COR-L47 (cell line): ENCODE data around the gene ZNF385D.
"Not testable (repeated sequence)": the region's sequence is repeated elsewhere in the genome, so short reads cannot be mapped to it uniquely, and the experiment has no call there.

Source experiments
- DNase-seq: peaks from one replicate; lab custom pipeline; 2025; lab: John Stamatoyannopoulos, UW

ZNF385D gene

GRCh38 chr3:21446027-21446426 lies 305.0 kb downstream of the ZNF385D start:
- no peak for DNase-seq

DNA sequence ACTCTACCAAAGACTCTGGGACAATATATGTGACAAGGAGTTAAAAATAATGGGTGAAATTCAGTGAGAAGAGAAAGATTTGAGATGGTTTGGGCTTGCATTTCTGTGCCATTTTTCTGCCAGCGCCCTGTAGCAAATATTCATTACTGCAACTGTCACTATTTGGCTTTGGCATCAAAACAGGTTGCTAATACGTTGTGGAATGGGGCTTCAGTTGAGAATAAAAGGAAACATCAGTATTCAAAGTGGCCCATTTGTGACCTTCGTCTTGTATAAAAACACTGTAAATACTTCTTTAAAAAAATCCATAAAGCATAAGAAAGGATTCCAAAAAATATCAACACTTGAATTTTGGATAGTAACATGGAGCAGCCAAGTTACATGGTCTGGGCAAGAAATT lies 309.2 kb downstream of the ZNF385D start:
- no peak for DNase-seq

DNA sequence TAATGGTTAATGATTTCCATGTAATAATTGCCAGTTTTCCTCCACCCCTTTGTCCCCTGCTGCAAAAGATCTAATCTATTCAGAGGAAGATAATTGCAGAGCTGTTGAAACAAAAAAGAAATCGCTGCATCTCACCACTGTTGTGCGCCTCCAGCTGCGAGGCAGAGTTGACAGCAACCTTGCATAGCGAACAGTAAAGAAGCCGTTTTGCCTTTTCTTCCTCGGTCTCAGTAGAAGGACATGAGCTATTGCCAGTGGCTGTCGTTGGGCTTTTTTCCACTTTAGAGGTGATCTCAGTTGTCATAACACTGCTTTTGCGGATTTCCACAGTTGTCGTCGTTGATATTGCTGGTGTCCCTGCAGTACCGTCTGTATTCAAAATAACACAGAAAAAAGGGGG lies 314.2 kb downstream of the ZNF385D start:
- DNase-seq, result peak; percentile 45

DNA sequence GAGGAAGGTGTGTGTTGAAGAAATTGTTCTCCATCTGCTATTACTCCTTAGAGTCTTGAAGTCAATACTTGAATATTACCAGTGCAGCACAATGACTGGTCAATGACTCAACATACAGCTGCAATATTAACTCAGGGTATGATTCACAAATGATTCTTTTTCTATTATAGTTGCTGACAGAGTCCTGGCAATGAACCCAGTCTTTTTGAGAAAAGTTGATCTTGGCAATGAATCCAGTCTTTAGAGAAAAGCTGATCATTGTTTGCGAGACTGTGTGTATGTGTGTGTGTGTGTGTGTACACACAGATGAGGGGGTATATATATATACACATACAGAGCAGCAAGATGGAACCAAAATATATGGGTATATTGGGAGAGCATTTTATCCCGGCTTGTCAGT lies 315.1 kb downstream of the ZNF385D start:
- peak; percentile 68 for DNase-seq

DNA sequence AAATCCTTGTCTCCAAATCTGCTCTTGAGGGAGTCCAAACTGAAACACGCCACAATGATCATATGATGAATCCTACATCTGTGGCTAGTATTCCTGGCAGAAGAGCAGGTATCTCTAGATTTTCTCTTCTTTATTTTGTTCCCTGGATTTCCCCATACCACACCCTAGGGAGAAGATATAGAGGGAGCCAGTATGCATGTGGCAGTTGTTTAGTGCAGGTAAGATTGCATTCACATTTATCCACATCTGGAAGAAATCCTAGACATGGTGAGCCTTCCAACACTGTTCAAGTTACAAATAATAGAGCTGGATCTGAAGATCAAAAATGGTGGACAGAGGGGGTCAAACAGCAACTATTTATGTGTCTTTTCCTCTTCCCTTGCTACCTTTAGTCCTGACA lies 316.7 kb downstream of the ZNF385D start:
- DNase-seq, result no peak

DNA sequence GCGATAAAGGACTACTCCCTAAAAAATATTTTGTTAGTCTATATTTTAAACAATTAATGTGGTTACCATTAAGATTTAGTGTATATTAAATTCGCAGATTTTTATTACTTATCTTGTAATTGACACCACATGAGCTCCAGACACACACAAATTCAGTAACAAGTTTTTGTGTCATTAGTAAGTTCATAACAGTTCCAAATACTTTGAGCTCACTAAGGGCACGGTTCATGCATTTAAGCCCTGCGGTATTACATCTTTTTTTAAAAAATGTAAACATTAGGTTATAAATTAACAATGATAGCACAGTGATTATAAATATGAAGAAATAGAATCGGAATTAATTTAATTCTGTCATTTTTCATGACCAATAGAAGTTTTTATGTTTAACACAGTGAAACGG lies 317.3 kb downstream of the ZNF385D start:
- DNase-seq, result no peak

DNA sequence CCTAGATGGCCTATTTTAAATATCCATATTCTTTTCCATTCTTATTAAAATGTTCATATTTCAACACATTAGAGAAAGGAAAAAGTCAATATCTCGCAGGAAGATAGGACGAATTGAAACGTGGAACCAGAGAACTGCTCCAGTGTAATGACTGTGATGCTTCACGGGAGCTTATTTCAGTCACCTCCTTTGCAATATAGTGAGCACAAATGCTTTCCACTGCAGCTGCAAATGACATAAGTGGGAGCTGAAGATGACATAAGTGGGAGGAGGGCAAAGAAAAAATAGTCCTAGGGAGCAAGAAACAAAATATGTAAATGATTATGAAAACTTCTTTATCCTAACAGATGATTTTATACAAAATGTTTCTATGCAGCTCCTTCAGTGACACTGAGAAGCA lies 324.1 kb downstream of the ZNF385D start:
- no peak for DNase-seq

DNA sequence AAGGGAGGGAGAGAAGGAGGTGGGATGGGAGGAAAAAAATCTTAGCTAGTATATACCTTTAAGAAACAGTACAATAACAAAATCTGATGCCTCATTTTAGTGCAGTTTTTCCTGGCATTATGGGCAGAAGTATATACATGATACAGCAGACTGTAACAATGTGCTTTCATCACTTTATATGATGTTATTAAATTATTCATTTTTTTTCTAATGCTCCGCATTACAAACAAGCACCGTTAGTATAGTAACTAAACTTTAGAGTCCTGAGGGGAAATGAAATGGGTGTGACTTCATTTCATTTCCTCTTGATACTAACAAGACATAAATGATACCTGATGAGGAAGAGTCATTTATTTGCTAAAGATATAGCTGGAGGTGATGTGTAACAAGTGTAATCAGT lies 325.3 kb downstream of the ZNF385D start:
- DNase-seq, result no peak

DNA sequence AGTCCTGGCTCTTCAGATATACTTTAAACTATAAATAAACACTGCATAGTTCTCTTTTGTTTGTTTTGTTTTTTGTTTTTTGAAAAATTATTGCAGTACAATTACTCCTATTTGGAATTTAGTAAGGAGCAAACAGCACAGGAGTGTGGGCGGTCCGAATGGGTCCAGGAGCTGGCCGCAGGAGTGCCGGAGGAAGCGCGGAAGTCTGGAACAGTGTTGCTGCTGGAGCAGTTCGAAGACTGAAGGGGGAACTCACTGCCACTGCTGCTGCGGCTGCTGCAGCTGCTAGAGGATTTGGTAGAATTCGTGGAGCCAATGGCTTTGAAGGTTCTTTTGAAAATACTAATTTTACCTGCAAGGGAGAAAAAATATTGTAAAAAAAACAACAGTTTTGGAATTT lies 329.9 kb downstream of the ZNF385D start:
- no peak for DNase-seq

DNA sequence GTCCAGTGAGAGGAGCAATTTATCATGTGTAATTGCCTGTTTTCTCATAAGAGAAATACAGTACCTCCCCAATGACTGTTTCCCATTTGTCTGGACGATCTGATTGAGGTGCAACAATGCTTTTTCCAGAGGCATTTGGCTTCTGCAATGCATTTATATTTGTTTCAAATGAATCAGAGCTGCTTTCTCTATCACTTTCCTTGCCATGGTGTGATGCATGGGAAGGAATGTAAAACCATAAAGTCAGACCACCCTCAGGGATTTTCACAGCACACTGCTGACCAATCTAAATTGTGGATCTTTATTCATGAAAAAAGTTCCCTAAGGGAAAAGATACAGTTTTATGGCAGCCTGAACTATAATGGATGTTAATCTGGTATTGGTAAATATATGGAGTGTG lies 333.0 kb downstream of the ZNF385D start:
- DNase-seq, result no peak

DNA sequence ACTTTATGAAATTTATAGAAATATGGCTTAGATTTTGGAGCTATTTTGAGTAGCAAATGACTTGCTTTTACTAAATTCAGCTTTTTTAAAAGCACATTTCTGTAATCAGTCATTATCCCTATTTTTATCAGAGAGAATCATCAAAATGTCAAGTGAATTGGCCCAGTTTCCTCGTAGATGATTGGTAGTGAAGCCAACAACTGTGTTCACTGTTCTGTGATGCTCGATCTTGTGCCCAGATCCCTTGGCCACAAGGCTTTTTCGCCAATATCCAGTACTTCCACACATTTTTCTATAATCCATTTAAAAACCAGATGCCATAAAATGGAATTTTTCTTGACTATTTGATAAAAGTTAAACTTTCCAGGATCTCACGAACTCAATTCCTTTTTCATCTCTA lies 336.5 kb downstream of the ZNF385D start:
- no peak for DNase-seq

DNA sequence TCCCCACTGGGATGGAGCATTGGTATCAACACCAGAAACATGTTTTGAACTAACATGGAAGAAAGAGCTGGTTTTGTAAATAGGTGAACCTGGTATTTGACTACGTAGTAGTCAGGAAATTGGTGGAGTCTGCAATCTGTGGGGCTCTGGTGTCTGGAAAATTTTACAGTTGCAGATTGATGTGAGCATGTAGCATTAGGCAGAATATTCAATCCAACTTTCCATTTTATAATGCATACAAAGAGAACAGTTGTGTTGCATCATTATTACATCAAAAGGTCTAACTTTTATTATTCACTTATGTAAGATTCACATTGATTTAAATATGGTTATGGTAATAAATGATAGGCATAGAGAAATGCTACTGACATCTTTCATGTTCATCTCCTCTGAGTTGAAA lies 340.0 kb downstream of the ZNF385D start:
- no peak for DNase-seq

- no peak for DNase-seq
Measured at GRCh38 chr3:21409401-21409800, 341.6 kb downstream of the ZNF385D start.

GRCh38 chr3:21407743-21408142 lies 343.3 kb downstream of the ZNF385D start:
- no peak for DNase-seq

- DNase-seq, result no peak
Measured at GRCh38 chr3:21405671-21406667, 345.0 kb downstream of the ZNF385D start.

GRCh38 chr3:21398461-21398860 lies 352.5 kb downstream of the ZNF385D start:
- no peak for DNase-seq

DNA sequence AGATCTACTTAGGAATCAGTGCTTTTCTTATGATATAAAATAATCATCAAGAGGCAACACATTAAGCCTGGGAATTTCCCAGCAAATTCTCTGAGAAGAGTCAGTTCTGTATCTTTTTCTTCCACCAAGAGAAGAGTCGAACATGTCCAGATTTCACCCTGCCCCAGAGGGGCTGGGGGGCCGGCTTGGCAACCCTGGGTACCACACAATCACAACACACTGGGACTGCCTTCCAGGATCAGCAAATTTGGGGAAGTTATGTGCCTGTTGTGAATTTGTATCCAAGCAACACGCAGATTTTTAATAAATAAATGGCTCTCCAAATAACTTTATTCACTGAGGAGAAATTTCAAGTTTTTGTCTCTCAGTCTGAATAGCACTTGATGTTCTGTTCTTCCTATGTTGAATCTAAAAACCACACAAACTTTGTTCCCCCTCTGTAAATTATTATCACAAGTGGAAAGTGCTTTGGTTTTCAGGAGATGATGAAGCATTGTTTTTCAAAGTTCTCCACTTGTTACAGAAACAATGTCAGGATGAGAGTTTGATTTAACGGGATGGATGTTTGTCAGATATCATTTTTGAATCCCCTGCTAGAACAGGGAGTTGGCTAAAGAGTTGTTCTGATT lies 357.2 kb downstream of the ZNF385D start:
- no peak for DNase-seq

DNA sequence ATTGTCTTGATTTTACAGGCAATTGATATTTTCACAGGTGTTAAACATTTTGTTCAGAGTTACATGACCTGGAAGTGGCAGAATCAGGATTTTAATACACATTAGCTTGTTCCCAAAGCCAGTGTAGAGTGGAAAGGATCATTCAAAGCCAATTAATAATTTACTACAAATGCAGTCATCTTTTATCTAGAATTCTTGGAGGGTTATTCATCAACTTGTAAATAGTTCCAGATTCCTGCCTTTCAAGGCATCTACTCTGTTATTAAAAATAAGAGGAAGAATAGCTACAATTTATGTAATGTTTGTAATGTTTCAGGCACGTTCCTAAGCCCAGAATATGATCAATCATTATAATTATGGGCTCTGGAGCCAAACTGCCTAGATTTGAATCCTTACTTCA lies 358.5 kb downstream of the ZNF385D start:
- DNase-seq, result no peak

DNA sequence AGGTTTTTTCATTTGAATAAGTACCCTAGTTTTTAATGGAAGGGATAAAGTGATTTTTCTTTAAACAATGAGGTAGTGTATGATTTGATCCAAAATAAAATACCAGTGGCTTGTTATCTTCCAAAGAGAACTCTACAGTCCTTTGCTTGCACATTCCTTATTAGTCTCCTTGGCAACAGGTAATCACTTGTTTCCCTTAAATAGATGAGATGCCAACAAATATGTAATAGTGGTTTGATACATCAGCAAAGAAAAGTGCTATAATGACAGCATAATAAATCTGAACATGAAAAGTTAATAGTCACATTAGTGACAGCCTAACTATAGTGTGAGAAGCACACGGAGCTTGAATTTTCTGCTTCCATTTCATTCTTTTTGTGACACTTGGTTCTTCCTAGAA lies 360.2 kb downstream of the ZNF385D start:
- no peak for DNase-seq

DNA sequence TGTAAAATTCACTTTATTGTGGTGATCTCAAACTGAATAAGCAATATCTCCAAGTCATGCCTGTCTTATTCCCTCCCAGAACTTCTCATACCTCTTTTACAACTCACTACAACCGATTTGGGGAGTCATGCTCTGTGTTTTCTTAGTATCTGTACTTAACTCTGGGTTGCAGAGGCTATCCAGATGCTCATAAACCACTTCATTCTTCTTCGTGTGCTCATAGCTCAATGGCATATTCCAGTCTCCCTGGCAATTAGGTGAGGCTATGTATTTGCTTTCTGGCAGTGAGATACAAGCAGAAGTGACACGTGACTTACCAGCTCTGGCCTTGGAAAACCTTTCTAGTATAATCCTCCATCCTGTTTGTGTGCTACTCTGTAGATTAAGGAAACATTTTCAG lies 360.9 kb downstream of the ZNF385D start:
- DNase-seq, result no peak

DNA sequence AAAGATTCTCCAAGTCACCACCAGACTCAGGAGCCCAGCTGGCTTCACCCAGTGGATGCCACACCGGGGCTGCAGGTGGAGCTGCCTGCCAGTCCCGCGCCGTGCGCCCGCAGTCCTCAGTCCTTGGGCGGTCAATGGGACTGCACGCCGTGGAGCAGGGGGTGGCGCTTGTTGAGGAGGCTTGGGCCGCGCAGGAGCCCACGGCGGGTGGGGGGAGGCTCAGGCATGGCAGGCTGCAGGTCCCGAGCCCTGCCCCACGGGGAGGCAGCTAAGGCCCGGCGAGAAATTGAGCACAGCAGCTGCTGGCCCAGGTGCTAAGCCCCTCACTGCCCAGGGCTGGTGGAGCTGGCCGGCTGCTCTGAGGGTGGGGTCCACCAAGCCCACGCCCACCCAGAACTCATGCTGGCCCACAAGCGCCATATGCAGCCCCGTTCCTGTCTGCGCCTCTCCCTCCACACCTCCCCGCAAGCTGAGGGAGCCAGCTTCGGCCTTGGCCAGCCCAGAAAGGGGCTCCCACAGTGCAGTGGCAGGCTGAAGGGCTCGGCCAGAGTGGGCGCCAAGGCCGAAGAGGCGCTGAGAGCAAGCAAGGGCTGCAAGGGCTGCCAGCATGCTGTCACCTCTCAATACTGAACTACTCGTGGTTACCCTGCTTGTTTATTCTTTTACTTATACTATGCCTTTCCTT lies 363.7 kb downstream of the ZNF385D start:
- not testable (repeated sequence) for DNase-seq

GRCh38 chr3:21378036-21378435 lies 373.0 kb downstream of the ZNF385D start:
- DNase-seq, result not testable (repeated sequence)
